Measurements from ENCODE around the gene CHKA.

CHKA gene

DNA sequence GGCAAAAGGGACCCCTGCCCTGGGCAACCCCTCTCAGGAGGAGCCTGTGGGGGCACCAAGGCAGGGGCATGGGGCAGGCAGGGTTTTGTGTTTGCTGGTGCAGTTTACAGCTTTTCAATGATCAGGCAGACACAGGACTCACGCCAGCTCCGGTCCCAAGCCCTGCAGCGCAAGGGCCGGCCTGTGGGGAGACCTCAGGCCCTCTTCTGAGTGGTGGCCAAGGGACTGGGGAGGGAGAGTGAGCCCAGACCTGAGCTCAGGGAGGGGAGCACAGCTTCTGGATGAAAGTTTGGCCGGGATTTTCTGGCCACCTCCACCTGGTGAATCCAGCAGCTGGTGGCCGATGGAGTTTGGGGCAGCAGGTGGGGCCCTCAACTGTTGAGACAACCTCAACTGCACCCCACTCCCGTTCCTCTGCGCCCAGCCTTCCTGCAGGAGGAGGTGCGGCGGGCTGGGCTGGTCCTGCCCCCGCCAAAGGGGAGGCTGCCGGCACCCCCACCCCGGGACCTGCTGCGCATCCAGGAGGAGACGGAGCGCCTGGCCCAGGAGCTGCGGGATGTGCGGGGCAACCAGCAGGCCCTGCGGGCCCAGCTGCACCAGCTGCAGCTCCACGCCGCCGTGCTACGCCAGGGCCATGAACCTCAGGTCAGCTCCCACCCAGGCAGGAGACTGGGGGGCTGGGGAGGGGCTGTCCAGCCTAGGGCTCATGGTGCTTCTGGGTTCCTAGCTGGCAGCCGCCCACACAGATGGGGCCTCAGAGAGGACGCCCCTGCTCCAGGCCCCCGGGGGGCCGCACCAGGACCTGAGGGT is 78.8 kb downstream of the CHKA start:
- DNase-seq (ENCODE audit: low read depth in 1 of 2, low spot score in 1 of 2): peak in 1 of 2 experiments; percentile 24
- H3K27ac ChIP-seq (replicated peaks): peak overlapping the region; percentile 81
- H3K27me3 ChIP-seq (ENCODE audit: insufficient read depth, poor library complexity, severe bottlenecking): no peaks in the 10 kb centered on the region
- H3K4me3 ChIP-seq (replicated peaks; ENCODE audit: insufficient read depth, low read length): peak overlapping the region; percentile 97
- TF ChIP-seq SPI1 (IDR thresholded peaks at IDR 0.05; ENCODE audit: borderline replicate concordance, low read depth) (no peak), POLR2AphosphoS5 (IDR thresholded peaks at IDR 0.05; ENCODE audit: low read depth) (no peak), GABPA (IDR thresholded peaks at IDR 0.05; ENCODE audit: low read depth) (no peak)
- TF ChIP-seq, protein P1, sequence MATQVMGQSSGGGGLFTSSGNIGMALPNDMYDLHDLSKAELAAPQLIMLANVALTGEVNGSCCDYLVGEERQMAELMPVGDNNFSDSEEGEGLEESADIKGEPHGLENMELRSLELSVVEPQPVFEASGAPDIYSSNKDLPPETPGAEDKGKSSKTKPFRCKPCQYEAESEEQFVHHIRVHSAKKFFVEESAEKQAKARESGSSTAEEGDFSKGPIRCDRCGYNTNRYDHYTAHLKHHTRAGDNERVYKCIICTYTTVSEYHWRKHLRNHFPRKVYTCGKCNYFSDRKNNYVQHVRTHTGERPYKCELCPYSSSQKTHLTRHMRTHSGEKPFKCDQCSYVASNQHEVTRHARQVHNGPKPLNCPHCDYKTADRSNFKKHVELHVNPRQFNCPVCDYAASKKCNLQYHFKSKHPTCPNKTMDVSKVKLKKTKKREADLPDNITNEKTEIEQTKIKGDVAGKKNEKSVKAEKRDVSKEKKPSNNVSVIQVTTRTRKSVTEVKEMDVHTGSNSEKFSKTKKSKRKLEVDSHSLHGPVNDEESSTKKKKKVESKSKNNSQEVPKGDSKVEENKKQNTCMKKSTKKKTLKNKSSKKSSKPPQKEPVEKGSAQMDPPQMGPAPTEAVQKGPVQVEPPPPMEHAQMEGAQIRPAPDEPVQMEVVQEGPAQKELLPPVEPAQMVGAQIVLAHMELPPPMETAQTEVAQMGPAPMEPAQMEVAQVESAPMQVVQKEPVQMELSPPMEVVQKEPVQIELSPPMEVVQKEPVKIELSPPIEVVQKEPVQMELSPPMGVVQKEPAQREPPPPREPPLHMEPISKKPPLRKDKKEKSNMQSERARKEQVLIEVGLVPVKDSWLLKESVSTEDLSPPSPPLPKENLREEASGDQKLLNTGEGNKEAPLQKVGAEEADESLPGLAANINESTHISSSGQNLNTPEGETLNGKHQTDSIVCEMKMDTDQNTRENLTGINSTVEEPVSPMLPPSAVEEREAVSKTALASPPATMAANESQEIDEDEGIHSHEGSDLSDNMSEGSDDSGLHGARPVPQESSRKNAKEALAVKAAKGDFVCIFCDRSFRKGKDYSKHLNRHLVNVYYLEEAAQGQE (IDR thresholded peaks at IDR 0.05; ENCODE audit: insufficient replicate concordance, low read depth): no peak
- TF ChIP-seq, protein P2, sequence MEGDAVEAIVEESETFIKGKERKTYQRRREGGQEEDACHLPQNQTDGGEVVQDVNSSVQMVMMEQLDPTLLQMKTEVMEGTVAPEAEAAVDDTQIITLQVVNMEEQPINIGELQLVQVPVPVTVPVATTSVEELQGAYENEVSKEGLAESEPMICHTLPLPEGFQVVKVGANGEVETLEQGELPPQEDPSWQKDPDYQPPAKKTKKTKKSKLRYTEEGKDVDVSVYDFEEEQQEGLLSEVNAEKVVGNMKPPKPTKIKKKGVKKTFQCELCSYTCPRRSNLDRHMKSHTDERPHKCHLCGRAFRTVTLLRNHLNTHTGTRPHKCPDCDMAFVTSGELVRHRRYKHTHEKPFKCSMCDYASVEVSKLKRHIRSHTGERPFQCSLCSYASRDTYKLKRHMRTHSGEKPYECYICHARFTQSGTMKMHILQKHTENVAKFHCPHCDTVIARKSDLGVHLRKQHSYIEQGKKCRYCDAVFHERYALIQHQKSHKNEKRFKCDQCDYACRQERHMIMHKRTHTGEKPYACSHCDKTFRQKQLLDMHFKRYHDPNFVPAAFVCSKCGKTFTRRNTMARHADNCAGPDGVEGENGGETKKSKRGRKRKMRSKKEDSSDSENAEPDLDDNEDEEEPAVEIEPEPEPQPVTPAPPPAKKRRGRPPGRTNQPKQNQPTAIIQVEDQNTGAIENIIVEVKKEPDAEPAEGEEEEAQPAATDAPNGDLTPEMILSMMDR (IDR thresholded peaks at IDR 0.05; ENCODE audit: insufficient read depth, low read length): no peak

DNA sequence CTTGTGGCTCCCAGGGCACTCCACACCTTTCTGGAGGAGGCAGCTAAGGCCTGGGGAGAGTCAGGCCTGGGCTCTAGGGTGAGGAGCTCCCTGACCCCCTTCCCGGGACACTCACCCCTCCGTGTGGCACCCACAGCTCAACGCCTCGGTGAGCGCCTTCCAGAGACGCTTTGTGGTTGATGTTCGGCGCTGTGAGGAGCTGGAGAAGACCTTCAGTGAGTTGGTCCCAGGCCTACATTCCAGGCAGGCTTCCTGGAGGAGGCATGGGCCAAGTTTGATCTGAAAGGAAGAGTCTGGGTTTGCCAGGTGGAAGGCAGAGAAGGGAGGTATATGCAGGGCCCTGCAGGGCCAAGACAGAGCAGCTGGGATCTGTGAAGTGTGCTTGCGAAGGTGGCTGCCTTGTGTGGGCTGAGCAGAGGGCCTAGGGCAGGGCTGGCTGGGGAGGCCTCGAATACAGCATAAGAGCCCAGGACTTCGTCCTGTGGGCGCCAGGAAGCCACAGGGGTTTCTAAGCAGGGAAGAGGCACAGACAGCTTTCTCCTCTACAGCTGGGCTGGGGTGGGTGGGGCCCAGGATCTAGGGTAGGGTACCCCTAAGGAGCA is 79.5 kb downstream of the CHKA start:
- peak in 1 of 2 experiments; percentile 26 for DNase-seq (ENCODE audit: low read depth in 1 of 2, low spot score in 1 of 2)
- Histone ChIP-seq H3K27me3 (ENCODE audit: insufficient read depth, poor library complexity, severe bottlenecking) (no peaks in the 10 kb centered on the region), H3K4me3 (replicated peaks; ENCODE audit: insufficient read depth, low read length) (peak overlapping the region; percentile 97), H3K27ac (replicated peaks) (peak overlapping the region; percentile 81)
- TF ChIP-seq GABPA (IDR thresholded peaks at IDR 0.05; ENCODE audit: low read depth) (no peak), POLR2AphosphoS5 (IDR thresholded peaks at IDR 0.05; ENCODE audit: low read depth) (no peak), SPI1 (IDR thresholded peaks at IDR 0.05; ENCODE audit: borderline replicate concordance, low read depth) (no peak)
- TF ChIP-seq, protein P1 (IDR thresholded peaks at IDR 0.05; ENCODE audit: insufficient replicate concordance, low read depth): no peak
- TF ChIP-seq, protein P2 (IDR thresholded peaks at IDR 0.05; ENCODE audit: insufficient read depth, low read length): no peak

DNA sequence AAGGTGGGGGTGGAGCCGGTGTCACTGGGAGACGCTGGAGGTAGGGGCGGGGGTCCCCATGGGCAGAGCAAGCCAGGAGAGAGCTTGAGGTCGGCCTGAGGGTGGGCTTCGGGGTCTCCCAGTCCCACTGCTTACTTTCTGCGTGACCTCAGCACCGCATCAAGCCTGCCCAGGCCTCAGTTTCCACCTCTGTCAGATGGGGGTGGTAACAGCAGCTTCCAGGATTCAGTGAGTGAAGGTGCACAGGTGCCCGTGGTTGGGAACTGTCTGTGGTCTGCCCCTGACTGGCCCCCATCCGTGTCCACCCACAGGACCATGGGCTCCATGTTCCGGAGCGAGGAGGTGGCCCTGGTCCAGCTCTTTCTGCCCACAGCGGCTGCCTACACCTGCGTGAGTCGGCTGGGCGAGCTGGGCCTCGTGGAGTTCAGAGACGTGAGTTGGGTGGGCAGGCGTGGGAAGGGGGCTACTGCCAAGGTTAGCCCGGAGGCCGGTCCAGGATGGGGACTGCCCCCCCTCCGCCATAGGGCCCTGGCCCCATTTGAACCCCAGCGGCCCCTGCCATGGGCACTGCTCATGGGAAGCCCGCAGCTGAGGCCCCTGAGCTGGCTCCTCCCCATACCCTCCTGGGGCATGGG is 80.1 kb downstream of the CHKA start:
- DNase-seq (ENCODE audit: low read depth in 1 of 2, low spot score in 1 of 2): peak in 1 of 2 experiments; percentile 28
- no peaks in the 10 kb centered on the region for H3K27me3 ChIP-seq (ENCODE audit: insufficient read depth, poor library complexity, severe bottlenecking)
- H3K27ac ChIP-seq (replicated peaks): peak overlapping the region; percentile 81
- peak overlapping the region; percentile 97 for H3K4me3 ChIP-seq (replicated peaks; ENCODE audit: insufficient read depth, low read length)
- TF ChIP-seq GABPA (IDR thresholded peaks at IDR 0.05; ENCODE audit: low read depth) (no peak), SPI1 (IDR thresholded peaks at IDR 0.05; ENCODE audit: borderline replicate concordance, low read depth) (no peak), POLR2AphosphoS5 (IDR thresholded peaks at IDR 0.05; ENCODE audit: low read depth) (no peak)
- TF ChIP-seq, protein P2 (IDR thresholded peaks at IDR 0.05; ENCODE audit: insufficient read depth, low read length): no peak
- TF ChIP-seq, protein P1 (IDR thresholded peaks at IDR 0.05; ENCODE audit: insufficient replicate concordance, low read depth): no peak

All from HL-60 (cell line).